H9 (cell line): ENCODE measurements around the gene ITGA1. TPM values are rescaled to one million over a fixed set of nuclear protein-coding genes. Genes with fewer than 3 reads are reported as not detected.

Experiments
- DNase-seq: peaks from one replicate; pipeline ENCODE4 v3.0.0-alpha.2; 2017
- H2AFZ ChIP-seq: one replicate; pipeline ENCODE4 v1.6.1; 2013; ENCODE audit warnings: mild to moderate bottlenecking, low read length, control low read depth, moderate library complexity
- H2AK5ac ChIP-seq: 2 replicates; pipeline ENCODE4 v1.6.1; 2013; ENCODE audit warnings: low read length, control low read depth, mixed read lengths; ENCODE audit not compliant: insufficient read length
- H2BK120ac ChIP-seq: one replicate; pipeline ENCODE4 v1.6.1; 2013; ENCODE audit warnings: low read depth, mild to moderate bottlenecking, low read length, control low read depth, inconsistent platforms; ENCODE audit not compliant: poor library complexity, severe bottlenecking
- H2BK12ac ChIP-seq: 2 replicates; pipeline ENCODE4 v1.6.1; 2013; ENCODE audit warnings: low read length, control low read depth, mixed read lengths, low read depth; ENCODE audit not compliant: insufficient read length
- H2BK15ac ChIP-seq: 2 replicates; pipeline ENCODE4 v1.6.1; 2013; ENCODE audit warnings: low read depth, low read length, control low read depth
- H2BK20ac ChIP-seq: one replicate; pipeline ENCODE4 v1.6.1; 2013; ENCODE audit warnings: low read depth, mild to moderate bottlenecking, low read length, control low read depth, inconsistent platforms; ENCODE audit not compliant: poor library complexity, severe bottlenecking
- H2BK5ac ChIP-seq: 2 replicates; pipeline ENCODE4 v1.6.1; 2013; ENCODE audit warnings: low read length, control low read depth, mixed read lengths; ENCODE audit not compliant: insufficient read length
- H3K14ac ChIP-seq: 2 replicates; pipeline ENCODE4 v1.6.1; 2013; ENCODE audit warnings: low read length, control low read depth; ENCODE audit not compliant: insufficient read depth
- H3K18ac ChIP-seq: 2 replicates; pipeline ENCODE4 v1.6.1; 2013; ENCODE audit warnings: low read depth, mild to moderate bottlenecking, mixed read lengths, low read length, control low read depth; ENCODE audit not compliant: insufficient read length
- H3K23ac ChIP-seq: 2 replicates; pipeline ENCODE4 v1.6.1; 2013; ENCODE audit warnings: low read length, control low read depth, mixed read lengths, low read depth; ENCODE audit not compliant: insufficient read length
- H3K23me2 ChIP-seq: 2 replicates; pipeline ENCODE4 v1.6.1; 2013; ENCODE audit warnings: low read depth, mild to moderate bottlenecking, mixed read lengths, low read length, control low read depth; ENCODE audit not compliant: insufficient read length, poor library complexity, severe bottlenecking
- H3K27ac ChIP-seq: 2 replicates; pipeline ENCODE4 v1.5.1; 2013; ENCODE audit warnings: low read length, control low read depth, mixed read lengths, low read depth; ENCODE audit not compliant: insufficient read length
- H3K27me3 ChIP-seq: 2 replicates; pipeline ENCODE4 v1.6.1; 2013; ENCODE audit warnings: low read length, control low read depth, inconsistent platforms; ENCODE audit not compliant: insufficient read depth
- H3K4ac ChIP-seq: 2 replicates; pipeline ENCODE4 v1.6.1; 2013; ENCODE audit warnings: low read depth, mild to moderate bottlenecking, control low read depth, inconsistent platforms, low read length, moderate library complexity
- H3K4me1 ChIP-seq: 2 replicates; pipeline ENCODE4 v1.6.1; 2013; ENCODE audit warnings: low read length, control low read depth, inconsistent platforms; ENCODE audit not compliant: insufficient read depth
- H3K4me2 ChIP-seq: 2 replicates; pipeline ENCODE4 v1.6.1; 2013; ENCODE audit warnings: low read length, control low read depth, mixed read lengths; ENCODE audit not compliant: insufficient read length, insufficient read depth
- H3K56ac ChIP-seq: 2 replicates; pipeline ENCODE4 v1.6.1; 2013; ENCODE audit warnings: low read depth, mild to moderate bottlenecking, mixed read lengths, low read length, control low read depth; ENCODE audit not compliant: insufficient read length
- H3K79me1 ChIP-seq: 2 replicates; pipeline ENCODE4 v1.6.1; 2013; ENCODE audit warnings: low read depth, mild to moderate bottlenecking, moderate library complexity, low read length, control low read depth, inconsistent platforms; ENCODE audit not compliant: insufficient read depth, poor library complexity, severe bottlenecking
- H3K79me2 ChIP-seq: 2 replicates; pipeline ENCODE4 v1.6.1; 2013; ENCODE audit warnings: low read length, control low read depth, inconsistent platforms; ENCODE audit not compliant: insufficient read depth
- H3K9ac ChIP-seq: 2 replicates; pipeline ENCODE4 v1.6.1; 2013; ENCODE audit warnings: low read length, control low read depth, mixed read lengths; ENCODE audit not compliant: insufficient read length; ENCODE audit errors: extremely low read depth
- H3K9me3 ChIP-seq: one replicate; pipeline ENCODE4 v1.6.1; 2013; ENCODE audit warnings: low read depth, low read length, inconsistent platforms; ENCODE audit not compliant: control insufficient read depth
- H3T11ph ChIP-seq: one replicate; pipeline ENCODE4 v1.6.1; 2013; ENCODE audit warnings: mild to moderate bottlenecking, low read length, control low read depth, inconsistent platforms
- H4K20me1 ChIP-seq: one replicate; pipeline ENCODE4 v1.6.1; 2013; ENCODE audit not compliant: control insufficient read depth, insufficient read length, insufficient read depth
- H4K5ac ChIP-seq: 2 replicates; pipeline ENCODE4 v1.6.1; 2013; ENCODE audit warnings: low read depth, mild to moderate bottlenecking, mixed read lengths, low read length, control low read depth; ENCODE audit not compliant: insufficient read length
- H4K8ac ChIP-seq: replicated peaks from 2 replicates; pipeline ENCODE4 v1.6.1; 2013; ENCODE audit warnings: low read length, control low read depth, mixed read lengths, low read depth; ENCODE audit not compliant: insufficient read length
- H4K91ac ChIP-seq: 2 replicates; pipeline ENCODE4 v1.6.1; 2013; ENCODE audit warnings: low read depth, mild to moderate bottlenecking, moderate library complexity, mixed read lengths, low read length, control low read depth; ENCODE audit not compliant: insufficient read length
- H3K27ac Mint-ChIP-seq, 3 experiments: 2 replicates in 2 of 3; 3 replicates in 1 of 3; pipeline ENCODE4 v1.8.0; 2020 to 2021; ENCODE audit warnings: mixed read lengths in 3 of 3, mild to moderate bottlenecking in 1 of 3, moderate library complexity in 1 of 3
- H3K27me3 Mint-ChIP-seq: 2 replicates; pipeline ENCODE4 v1.8.0; 2021; ENCODE audit warnings: low read depth, mild to moderate bottlenecking, moderate library complexity, mixed read lengths
- H3K36me3 Mint-ChIP-seq, 3 experiments: 2 replicates in 2 of 3; 3 replicates in 1 of 3; pipeline ENCODE4 v1.8.0; 2020 to 2021; ENCODE audit warnings: low read depth in 3 of 3, mixed read lengths in 3 of 3; ENCODE audit not compliant: insufficient read depth in 1 of 3
- H3K4me1 Mint-ChIP-seq, 2 experiments: 2 replicates each; pipeline ENCODE4 v1.8.0; 2020; ENCODE audit warnings: mixed read lengths in 2 of 2
- H3K4me3 Mint-ChIP-seq, 2 experiments: 2 replicates in 1 of 2; 3 replicates in 1 of 2; pipeline ENCODE4 v1.8.0; 2020 to 2021; ENCODE audit warnings: mild to moderate bottlenecking in 2 of 2, mixed read lengths in 2 of 2, moderate library complexity in 1 of 2
- H3K9me3 Mint-ChIP-seq, 2 experiments: 2 replicates in 1 of 2; 3 replicates in 1 of 2; pipeline ENCODE4 v1.8.0; 2020; ENCODE audit warnings: mild to moderate bottlenecking in 2 of 2, mixed read lengths in 2 of 2, moderate library complexity in 1 of 2
- CTCF ChIP-seq: fragments of 200-600 bp; sonication (generic); conservative IDR thresholded peaks from 3 replicates; pipeline ENCODE4 v1.8.0; 2021; ENCODE audit warnings: antibody characterized with exemption, mild to moderate bottlenecking
- WGBS: extraction: QIAGEN DNeasy Blood & Tissue Kit; methylation state at CpG from one replicate; pipeline ENCODE4 v1.1.7; 2013; ENCODE audit warnings: missing lambda C conversion rate, low lambda C conversion rate, mixed read lengths; ENCODE audit not compliant: insufficient read length; ENCODE audit errors: extremely low coverage; 5-methylcytosine and 5-hydroxymethylcytosine counted together
- total RNA-seq: library from RNA; stranded (reverse); gene quantifications from 2 replicates; pipeline ENCODE4 v1.2.1, GENCODE V29; 2021

The ITGA1 gene
- total RNA-seq, 1 experiment from 2014 or later: 3.9 TPM

GRCh38 chr5:52767766-52768480 is 19.8 kb upstream of the ITGA1 start:
- no peak overlapping the region for H3K23ac ChIP-seq
- no peak overlapping the region for H2BK5ac ChIP-seq
- no peak overlapping the region for H3K9ac ChIP-seq
- WGBS: no CpG with 5 or more reads among the region's 1 CpG
- no peak overlapping the region for H3K14ac ChIP-seq
- H4K8ac ChIP-seq: no peak overlapping the region
- H3K9me3 ChIP-seq: no peaks in the 10 kb centered on the region
- H3T11ph ChIP-seq: no peak overlapping the region
- no peak overlapping the region for H3K4me2 ChIP-seq
- H2BK120ac ChIP-seq: no peak overlapping the region
- no peak overlapping the region for H4K5ac ChIP-seq
- H3K27me3 ChIP-seq: no peaks in the 10 kb centered on the region
- H2AFZ ChIP-seq: no peak overlapping the region
- H2AK5ac ChIP-seq: no peak overlapping the region
- H3K27ac Mint-ChIP-seq: no peak overlapping the region
- no peak overlapping the region for H3K4me3 Mint-ChIP-seq
- no peak overlapping the region for H3K18ac ChIP-seq
- H3K36me3 Mint-ChIP-seq: no peaks in the 10 kb centered on the region
- no peak overlapping the region for H2BK20ac ChIP-seq
- no peaks in the 10 kb centered on the region for H3K79me2 ChIP-seq
- H4K91ac ChIP-seq: no peak overlapping the region
- DNase-seq: no peak
- H3K4me1 Mint-ChIP-seq: peaks cover 3 to 5% of the 10 kb centered on the region in 2 experiments; a peak in 2 of 4 replicates
- no peaks in the 10 kb centered on the region for H3K79me1 ChIP-seq
- H3K4ac ChIP-seq: no peak overlapping the region
- no peaks in the 10 kb centered on the region for H3K4me1 ChIP-seq
- no peak for TF ChIP-seq CTCF
- no peak overlapping the region for H3K56ac ChIP-seq
- no peak overlapping the region for H2BK15ac ChIP-seq
- no peaks in the 10 kb centered on the region for H4K20me1 ChIP-seq
- H3K23me2 ChIP-seq: no peaks in the 10 kb centered on the region
- H2BK12ac ChIP-seq: no peak overlapping the region
- no peak overlapping the region for H3K27ac ChIP-seq
- H3K9me3 Mint-ChIP-seq: no peaks in the 10 kb centered on the region; a peak in 2 of 5 replicates
- H3K27me3 Mint-ChIP-seq: no peaks in the 10 kb centered on the region
